Smooth muscle cell (in vitro differentiated cells): ENCODE data around the gene GNG14. TPM values are rescaled to one million over a fixed set of nuclear protein-coding genes. Genes with fewer than 3 reads are reported as not detected.

Experiments used
- DNase-seq: peaks from one replicate; lab custom pipeline; 2025; ENCODE audit not compliant: unreplicated experiment; lab: John Stamatoyannopoulos, UW
- H2AFZ ChIP-seq: fragments of 200-600 bp; sonication (generic); 2 replicates; pipeline ENCODE4 v1.6.0; 2016; ENCODE audit warnings: antibody characterized with exemption, low read depth, mild to moderate bottlenecking
- H3F3A ChIP-seq: fragments of 200-600 bp; sonication (generic); 2 replicates; pipeline ENCODE4 v1.6.0; 2017; ENCODE audit warnings: antibody characterized with exemption, low read depth
- H3K27ac ChIP-seq: fragments of 200-600 bp; sonication (generic); 2 replicates; pipeline ENCODE4 v1.5.1; 2016; ENCODE audit warnings: low read depth, mild to moderate bottlenecking
- H3K27me3 ChIP-seq: fragments of 200-600 bp; sonication (generic); 2 replicates; pipeline ENCODE4 v1.6.1; 2016; ENCODE audit warnings: low read depth, mild to moderate bottlenecking
- H3K36me3 ChIP-seq: fragments of 200-600 bp; sonication (generic); 2 replicates; pipeline ENCODE4 v1.5.1; 2016; ENCODE audit warnings: low read depth
- H3K4me1 ChIP-seq: fragments of 200-600 bp; sonication (generic); 2 replicates; pipeline ENCODE4 v1.5.1; 2016; ENCODE audit warnings: low read depth
- H3K4me2 ChIP-seq: fragments of 200-600 bp; sonication (generic); 2 replicates; pipeline ENCODE4 v1.6.0; 2016; ENCODE audit warnings: mild to moderate bottlenecking
- H3K4me3 ChIP-seq: fragments of 200-600 bp; sonication (generic); 2 replicates; pipeline ENCODE4 v1.5.1; 2016; ENCODE audit warnings: mild to moderate bottlenecking
- H3K79me2 ChIP-seq: fragments of 200-600 bp; sonication (generic); 2 replicates; pipeline ENCODE4 v1.6.0; 2016; ENCODE audit warnings: low read depth, mild to moderate bottlenecking
- H3K9ac ChIP-seq: fragments of 200-600 bp; sonication (generic); 2 replicates; pipeline ENCODE4 v1.6.0; 2016; ENCODE audit warnings: low read depth
- H3K9me3 ChIP-seq: fragments of 200-600 bp; sonication (generic); replicated peaks from 2 replicates; pipeline ENCODE4 v1.5.1; 2016; ENCODE audit warnings: low read depth
- H4K20me1 ChIP-seq: fragments of 200-600 bp; sonication (generic); 2 replicates; pipeline ENCODE4 v1.6.0; 2016; ENCODE audit warnings: low read depth
- WGBS: methylation state at CpG from one replicate; pipeline ENCODE4 v1.1.7; 2016; ENCODE audit warnings: low lambda C conversion rate; 5-methylcytosine and 5-hydroxymethylcytosine counted together
- polyA plus RNA-seq: library from polyadenylated mRNA; unstranded; fragments of >200 nt; fragmentation: Nextera tagmentation; extraction: Ambion mirVana; gene quantifications from 2 replicates; pipeline ENCODE4 v1.2.1, GENCODE V29; 2016
- total RNA-seq: library from RNA; depleted of rRNA; stranded (reverse); fragments of >200 nt; gene quantifications from 2 replicates; pipeline ENCODE4 v1.2.3, GENCODE V29; 2014
- TF ChIP-seq, protein P1 (sequence below): fragments of 200-600 bp; sonication (generic); IDR thresholded peaks from 2 replicates; pipeline ENCODE4 v1.5.1; 2017; ENCODE audit warnings: borderline replicate concordance, mild to moderate bottlenecking, antibody characterized with exemption; ENCODE audit not compliant: insufficient read depth, poor library complexity, severe bottlenecking

The GNG14 gene
- total and polyA plus RNA-seq, 2 experiments from 2014 or later = not detected

DNA sequence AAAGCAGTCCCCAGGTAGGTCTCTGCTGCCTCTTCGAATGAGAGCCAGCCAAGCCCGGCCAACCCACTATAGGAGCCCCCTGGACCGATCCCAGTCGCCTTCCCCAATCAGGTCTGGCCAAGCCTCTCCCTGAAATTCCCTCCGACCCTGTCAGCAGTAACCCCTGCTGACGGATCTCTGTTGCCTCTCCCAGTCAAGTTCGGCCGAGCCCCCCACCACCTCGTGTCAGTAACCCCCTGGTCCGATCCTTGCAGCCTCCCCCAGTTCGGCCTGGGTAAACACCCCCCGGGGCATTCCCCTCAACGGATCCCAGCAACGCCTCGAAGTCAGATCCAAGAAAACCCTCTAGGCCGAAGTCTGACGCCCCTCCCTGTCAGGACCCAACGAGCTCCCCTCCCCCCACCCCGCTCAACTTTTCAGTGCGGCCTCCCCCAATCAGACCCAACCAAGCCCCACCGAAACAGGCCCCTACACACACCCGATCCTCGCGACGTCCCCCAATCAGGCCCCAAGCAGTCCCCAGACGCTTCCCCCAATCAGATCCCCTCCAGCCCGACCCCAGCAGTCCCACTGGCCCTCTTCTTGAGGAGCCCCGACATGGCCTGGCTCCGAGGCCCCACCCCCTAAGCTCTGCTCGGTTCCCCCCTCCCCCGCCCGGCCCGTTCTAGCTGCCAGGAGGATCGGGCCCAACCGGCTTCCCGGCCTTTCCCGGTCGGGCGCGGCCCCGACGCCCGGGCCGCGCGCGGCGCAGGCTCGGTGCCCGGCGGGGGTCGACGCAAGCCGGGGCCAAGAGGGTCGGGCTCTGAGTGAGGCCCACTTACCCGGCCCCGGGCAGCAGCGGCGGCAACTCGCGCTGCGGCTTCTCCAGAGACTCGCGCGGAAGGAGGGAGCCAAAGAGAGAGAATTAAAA lies 34.1 kb downstream of the GNG14 start:
- under 1% methylated on average over 32 of the region's 65 CpGs for WGBS
- peak; percentile 52 for DNase-seq
- no peaks in the 10 kb centered on the region for H3K27me3 ChIP-seq
- H3K4me3 ChIP-seq = peak overlapping the region; percentile 82
- H3K79me2 ChIP-seq = peaks cover 51% of the 10 kb centered on the region
- H4K20me1 ChIP-seq = peaks cover 25% of the 10 kb centered on the region
- H3K9ac ChIP-seq = peak overlapping the region; percentile 85
- peak overlapping the region; percentile 96 for H3K4me2 ChIP-seq
- peak overlapping the region; percentile 57 for H2AFZ ChIP-seq
- H3K27ac ChIP-seq = peak overlapping the region; percentile 85
- H3K4me1 ChIP-seq = peaks cover 7% of the 10 kb centered on the region
- peaks cover 8% of the 10 kb centered on the region for H3F3A ChIP-seq
- no peaks in the 10 kb centered on the region for H3K36me3 ChIP-seq
- H3K9me3 ChIP-seq = no peaks in the 10 kb centered on the region
- TF ChIP-seq, protein P1, sequence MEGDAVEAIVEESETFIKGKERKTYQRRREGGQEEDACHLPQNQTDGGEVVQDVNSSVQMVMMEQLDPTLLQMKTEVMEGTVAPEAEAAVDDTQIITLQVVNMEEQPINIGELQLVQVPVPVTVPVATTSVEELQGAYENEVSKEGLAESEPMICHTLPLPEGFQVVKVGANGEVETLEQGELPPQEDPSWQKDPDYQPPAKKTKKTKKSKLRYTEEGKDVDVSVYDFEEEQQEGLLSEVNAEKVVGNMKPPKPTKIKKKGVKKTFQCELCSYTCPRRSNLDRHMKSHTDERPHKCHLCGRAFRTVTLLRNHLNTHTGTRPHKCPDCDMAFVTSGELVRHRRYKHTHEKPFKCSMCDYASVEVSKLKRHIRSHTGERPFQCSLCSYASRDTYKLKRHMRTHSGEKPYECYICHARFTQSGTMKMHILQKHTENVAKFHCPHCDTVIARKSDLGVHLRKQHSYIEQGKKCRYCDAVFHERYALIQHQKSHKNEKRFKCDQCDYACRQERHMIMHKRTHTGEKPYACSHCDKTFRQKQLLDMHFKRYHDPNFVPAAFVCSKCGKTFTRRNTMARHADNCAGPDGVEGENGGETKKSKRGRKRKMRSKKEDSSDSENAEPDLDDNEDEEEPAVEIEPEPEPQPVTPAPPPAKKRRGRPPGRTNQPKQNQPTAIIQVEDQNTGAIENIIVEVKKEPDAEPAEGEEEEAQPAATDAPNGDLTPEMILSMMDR = no peak

DNA sequence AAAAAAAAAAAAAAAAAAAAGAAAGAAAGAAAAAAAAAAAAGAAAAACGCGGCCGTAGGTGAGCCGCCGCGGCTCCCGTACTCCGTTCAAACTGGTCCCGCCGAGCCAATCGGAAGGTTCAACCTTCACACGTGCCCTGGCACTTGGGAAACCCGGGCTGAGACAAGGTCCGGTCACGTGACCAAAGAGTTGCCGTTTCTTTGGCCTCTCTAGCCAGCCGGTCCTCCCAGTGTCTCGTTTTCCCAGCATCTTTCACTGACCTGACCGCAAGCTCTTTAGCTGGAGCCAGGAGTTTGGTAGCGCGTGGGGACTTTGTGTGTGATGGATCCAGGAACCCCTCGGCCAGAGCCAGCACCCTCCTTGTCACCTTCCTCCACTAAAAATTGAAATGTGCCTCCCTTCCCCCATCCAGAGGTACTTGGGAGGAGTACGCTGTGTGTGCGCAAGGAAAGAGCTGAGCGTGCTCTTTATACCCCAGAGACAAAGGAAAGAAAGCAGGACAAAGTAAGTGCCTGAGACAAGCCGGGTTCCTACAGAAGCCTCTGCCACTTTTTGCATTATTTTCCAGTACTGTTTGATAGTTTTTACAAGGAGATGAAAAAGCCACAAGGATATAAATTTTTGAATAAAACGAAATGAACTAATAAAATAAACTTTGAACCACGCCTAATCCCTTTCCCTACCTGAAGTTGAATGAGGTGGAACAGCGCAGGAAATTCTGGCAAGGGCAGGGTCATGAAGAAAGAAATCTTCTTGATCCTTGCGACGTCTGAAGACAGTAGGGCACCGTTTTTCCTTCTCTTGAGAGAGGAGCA lies 35.0 kb downstream of the GNG14 start:
- Histone ChIP-seq H3K79me2 (peaks cover 42% of the 10 kb centered on the region), H3K4me3 (peak overlapping the region; percentile 82), H2AFZ (peak overlapping the region; percentile 59), H3K4me2 (peak overlapping the region; percentile 96), H3K36me3 (no peaks in the 10 kb centered on the region), H3K27ac (peak overlapping the region; percentile 85), H3F3A (peaks cover 8% of the 10 kb centered on the region), H3K9me3 (no peaks in the 10 kb centered on the region), H3K9ac (peak overlapping the region; percentile 85), H3K4me1 (peaks cover 7% of the 10 kb centered on the region), H3K27me3 (no peaks in the 10 kb centered on the region), H4K20me1 (peaks cover 24% of the 10 kb centered on the region)
- TF ChIP-seq, protein P1 = no peak
- under 1% methylated on average over 32 of the region's 32 CpGs for WGBS
- peak; percentile 68 for DNase-seq

DNA sequence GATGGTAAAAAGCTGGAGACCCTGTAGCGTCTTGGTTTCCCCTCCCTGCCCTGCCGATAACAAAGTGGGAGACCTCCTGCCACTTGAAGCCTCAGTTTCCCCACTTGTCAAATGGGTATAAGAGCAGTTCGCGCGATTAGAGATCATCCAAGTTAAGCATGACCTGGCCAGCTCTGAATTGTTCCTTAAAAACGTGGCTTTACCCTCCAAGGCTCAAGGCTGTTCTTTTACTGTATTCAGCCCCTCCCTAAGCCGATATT lies 35.5 kb downstream of the GNG14 start:
- Histone ChIP-seq H3K4me3 (peak overlapping the region; percentile 82), H3K36me3 (no peaks in the 10 kb centered on the region), H3K79me2 (peaks cover 37% of the 10 kb centered on the region), H2AFZ (peak overlapping the region; percentile 54), H3K9ac (peak overlapping the region; percentile 37), H3K27me3 (no peaks in the 10 kb centered on the region), H3K27ac (peak overlapping the region; percentile 69), H3F3A (peaks cover 8% of the 10 kb centered on the region), H3K4me1 (peaks cover 7% of the 10 kb centered on the region), H3K4me2 (peak overlapping the region; percentile 96), H4K20me1 (peaks cover 24% of the 10 kb centered on the region), H3K9me3 (no peaks in the 10 kb centered on the region)
- TF ChIP-seq, protein P1 = no peak
- 2% methylated on average over 7 of the region's 7 CpGs for WGBS
- no peak for DNase-seq
